DND-41 (cell line): ENCODE measurements around the gene MAP3K9.

Source experiments
- EZH2 ChIP-seq: IDR thresholded peaks from 3 replicates; pipeline ENCODE4 v1.6.1; 2012; ENCODE audit warnings: borderline replicate concordance, low read depth, mild to moderate bottlenecking, moderate library complexity, low read length, inconsistent platforms; ENCODE audit not compliant: severe bottlenecking
- TF ChIP-seq, protein P1 (sequence below): IDR thresholded peaks from 2 replicates; pipeline ENCODE4 v1.5.1; 2012; ENCODE audit warnings: borderline replicate concordance, low read length, moderate library complexity, mild to moderate bottlenecking; ENCODE audit not compliant: poor library complexity, severe bottlenecking; ENCODE audit errors: extremely low read depth

DNA sequence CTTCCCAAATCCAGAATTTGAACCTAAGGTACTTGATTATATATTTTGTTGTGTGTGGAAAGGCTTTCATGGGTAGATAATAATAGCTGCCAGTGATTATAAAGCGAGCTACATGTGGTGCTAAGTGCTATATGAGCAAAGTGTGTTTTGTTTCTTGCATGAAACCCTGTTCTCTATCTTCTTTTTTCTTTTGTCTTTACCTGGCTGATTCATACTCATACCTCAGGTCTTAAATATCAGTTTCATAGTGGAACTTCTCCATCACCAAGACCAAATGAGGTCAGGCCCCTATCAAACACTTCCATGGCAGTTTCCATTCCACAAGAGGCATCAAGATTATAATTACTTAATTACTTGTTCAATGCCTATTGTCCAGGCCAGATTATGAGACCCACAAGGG lies 6.9 kb downstream of the MAP3K9 start:
- no peak for TF ChIP-seq EZH2
- TF ChIP-seq, protein P1, sequence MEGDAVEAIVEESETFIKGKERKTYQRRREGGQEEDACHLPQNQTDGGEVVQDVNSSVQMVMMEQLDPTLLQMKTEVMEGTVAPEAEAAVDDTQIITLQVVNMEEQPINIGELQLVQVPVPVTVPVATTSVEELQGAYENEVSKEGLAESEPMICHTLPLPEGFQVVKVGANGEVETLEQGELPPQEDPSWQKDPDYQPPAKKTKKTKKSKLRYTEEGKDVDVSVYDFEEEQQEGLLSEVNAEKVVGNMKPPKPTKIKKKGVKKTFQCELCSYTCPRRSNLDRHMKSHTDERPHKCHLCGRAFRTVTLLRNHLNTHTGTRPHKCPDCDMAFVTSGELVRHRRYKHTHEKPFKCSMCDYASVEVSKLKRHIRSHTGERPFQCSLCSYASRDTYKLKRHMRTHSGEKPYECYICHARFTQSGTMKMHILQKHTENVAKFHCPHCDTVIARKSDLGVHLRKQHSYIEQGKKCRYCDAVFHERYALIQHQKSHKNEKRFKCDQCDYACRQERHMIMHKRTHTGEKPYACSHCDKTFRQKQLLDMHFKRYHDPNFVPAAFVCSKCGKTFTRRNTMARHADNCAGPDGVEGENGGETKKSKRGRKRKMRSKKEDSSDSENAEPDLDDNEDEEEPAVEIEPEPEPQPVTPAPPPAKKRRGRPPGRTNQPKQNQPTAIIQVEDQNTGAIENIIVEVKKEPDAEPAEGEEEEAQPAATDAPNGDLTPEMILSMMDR: no peak
